ENCODE results near the gene SPEM3.
"Not testable (repeated sequence)": the region's sequence is repeated elsewhere in the genome, so short reads cannot be mapped to it uniquely, and the experiment has no call there.

Gene SPEM3

DNA sequence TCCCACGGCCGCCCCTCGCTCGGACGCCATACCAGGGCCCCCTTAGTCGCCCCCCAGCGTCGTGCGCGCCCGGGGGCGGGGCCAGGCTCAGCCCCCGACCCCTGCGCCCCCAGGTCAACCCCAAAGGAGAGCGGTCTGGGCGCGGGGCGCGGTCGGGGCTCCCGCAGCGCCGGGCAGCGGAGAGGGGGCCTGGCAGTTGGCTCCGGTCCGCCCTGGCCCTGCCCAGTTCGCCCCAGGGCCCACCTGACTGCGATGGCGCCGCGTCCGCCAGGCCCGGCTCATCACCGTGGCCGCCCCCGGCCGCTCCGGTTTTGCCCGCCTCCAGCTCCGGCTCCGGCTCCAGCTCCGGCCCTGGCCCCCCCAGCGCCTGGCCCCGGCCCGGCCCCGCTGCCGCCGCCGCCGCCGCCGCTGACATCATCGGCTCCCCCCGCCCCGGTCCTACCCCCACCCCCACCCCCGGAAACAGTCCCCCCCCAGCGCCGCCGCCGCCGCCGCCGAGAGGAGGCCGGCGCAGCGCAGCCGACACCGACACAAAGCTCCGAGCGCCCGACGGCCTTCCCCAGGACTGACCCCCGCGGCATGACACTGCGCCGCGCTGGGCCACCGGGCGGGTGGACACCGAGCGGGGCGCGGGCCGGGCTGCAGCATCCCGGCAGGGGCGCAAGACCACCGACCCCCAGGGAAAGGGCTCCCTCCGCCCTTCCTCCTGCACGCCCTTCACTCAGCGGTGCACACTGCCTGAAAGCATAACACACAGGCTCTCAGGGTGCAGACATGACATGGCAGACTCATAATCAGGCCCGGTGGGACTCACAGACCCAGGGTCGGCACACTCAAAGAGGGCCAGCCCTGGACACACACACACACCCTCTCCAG lies 50.8 kb downstream of the SPEM3 start, which contains the start of gene ZBTB4:
TSS of gene ZBTB4 (minus strand) at position 419 of the 876 bp plus-strand sequence. CDS start 12,830 bp downstream, outside the sequence.
- Histone ChIP-seq H3K4me3 (ENCODE audit: low read length in 2 of 2) (peak within 1 kb of the TSS; percentile 78 to 85), H3K4me1 (ENCODE audit: control insufficient read depth in 2 of 2, insufficient read depth in 2 of 2, low read length in 2 of 2) (peaks cover 21 to 32% of the 10 kb centered on the region in 2 donors), H3K9ac (ENCODE audit: low read depth in 1 of 2, low read length in 2 of 2) (peak within 1 kb of the TSS; percentile 89 to 95), H3K27me3 (ENCODE audit: control insufficient read depth in 2 of 2, insufficient read depth in 2 of 2, low read length in 2 of 2) (no peaks in the 10 kb centered on the region), H3K9me3 (ENCODE audit: control insufficient read depth in 2 of 2, low read length in 2 of 2) (no peaks in the 10 kb centered on the region), H3K27ac (ENCODE audit: low read depth in 2 of 2, low read length in 2 of 2) (peak within 1 kb of the TSS; percentile 93 to 95), H3K36me3 (ENCODE audit: control insufficient read depth in 2 of 2, insufficient read depth in 2 of 2, low read length in 2 of 2) (no peaks in the 10 kb centered on the region)

- Histone ChIP-seq H3K4me1 (ENCODE audit: control insufficient read depth in 2 of 2, insufficient read depth in 2 of 2, low read length in 2 of 2) (peaks cover 21 to 32% of the 10 kb centered on the region in 2 donors), H3K9me3 (ENCODE audit: control insufficient read depth in 2 of 2, low read length in 2 of 2) (no peaks in the 10 kb centered on the region), H3K27ac (ENCODE audit: low read depth in 2 of 2, low read length in 2 of 2) (peak overlapping the region; percentile 93 to 95), H3K9ac (ENCODE audit: low read depth in 1 of 2, low read length in 2 of 2) (peak overlapping the region; percentile 89 to 95), H3K36me3 (ENCODE audit: control insufficient read depth in 2 of 2, insufficient read depth in 2 of 2, low read length in 2 of 2) (no peaks in the 10 kb centered on the region), H3K27me3 (ENCODE audit: control insufficient read depth in 2 of 2, insufficient read depth in 2 of 2, low read length in 2 of 2) (no peaks in the 10 kb centered on the region), H3K4me3 (ENCODE audit: low read length in 2 of 2) (peak overlapping the region; percentile 78 to 85)
These were observed 51.4 kb downstream of the SPEM3 start for GRCh38 chr17:7480089-7480384.

DNA sequence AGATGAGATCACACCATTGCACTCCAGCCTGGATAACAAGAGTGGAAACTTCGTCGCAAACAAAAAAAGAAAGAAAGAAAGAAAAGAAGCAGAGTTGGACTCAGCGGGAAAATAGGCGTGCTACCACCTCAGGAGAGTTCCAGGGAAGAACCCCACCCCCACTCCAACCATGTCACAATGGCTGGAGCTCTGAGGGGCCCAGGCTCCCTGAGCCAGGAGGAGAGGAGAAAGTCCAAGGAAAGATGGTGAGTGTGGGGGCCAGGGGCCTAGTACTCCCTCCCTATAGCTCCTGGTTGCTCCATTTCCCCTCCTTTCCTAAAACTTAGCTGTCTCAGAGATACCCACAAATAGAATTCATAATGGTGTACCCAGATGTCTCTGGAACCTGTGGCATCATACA lies 52.6 kb downstream of the SPEM3 start, which contains the start of gene SLC35G6:
TSS of gene SLC35G6 (plus strand) at position 172 of the 400 bp plus-strand sequence. CDS start at position 243, 71 bp downstream.
- peaks cover 24 to 33% of the 10 kb centered on the region in 2 donors for H3K4me1 ChIP-seq (ENCODE audit: control insufficient read depth in 2 of 2, insufficient read depth in 2 of 2, low read length in 2 of 2)
- not testable (repeated sequence) for H3K4me3 ChIP-seq (ENCODE audit: low read length in 2 of 2); H3K27me3 ChIP-seq (ENCODE audit: control insufficient read depth in 2 of 2, insufficient read depth in 2 of 2, low read length in 2 of 2); H3K9me3 ChIP-seq (ENCODE audit: control insufficient read depth in 2 of 2, low read length in 2 of 2); H3K36me3 ChIP-seq (ENCODE audit: control insufficient read depth in 2 of 2, insufficient read depth in 2 of 2, low read length in 2 of 2)
- peak within 1 kb of the TSS; percentile 93 to 95 for H3K27ac ChIP-seq (ENCODE audit: low read depth in 2 of 2, low read length in 2 of 2)
- H3K9ac ChIP-seq (ENCODE audit: low read depth in 1 of 2, low read length in 2 of 2) = peak within 1 kb of the TSS in 1 of 2 donors; percentile 95

DNA sequence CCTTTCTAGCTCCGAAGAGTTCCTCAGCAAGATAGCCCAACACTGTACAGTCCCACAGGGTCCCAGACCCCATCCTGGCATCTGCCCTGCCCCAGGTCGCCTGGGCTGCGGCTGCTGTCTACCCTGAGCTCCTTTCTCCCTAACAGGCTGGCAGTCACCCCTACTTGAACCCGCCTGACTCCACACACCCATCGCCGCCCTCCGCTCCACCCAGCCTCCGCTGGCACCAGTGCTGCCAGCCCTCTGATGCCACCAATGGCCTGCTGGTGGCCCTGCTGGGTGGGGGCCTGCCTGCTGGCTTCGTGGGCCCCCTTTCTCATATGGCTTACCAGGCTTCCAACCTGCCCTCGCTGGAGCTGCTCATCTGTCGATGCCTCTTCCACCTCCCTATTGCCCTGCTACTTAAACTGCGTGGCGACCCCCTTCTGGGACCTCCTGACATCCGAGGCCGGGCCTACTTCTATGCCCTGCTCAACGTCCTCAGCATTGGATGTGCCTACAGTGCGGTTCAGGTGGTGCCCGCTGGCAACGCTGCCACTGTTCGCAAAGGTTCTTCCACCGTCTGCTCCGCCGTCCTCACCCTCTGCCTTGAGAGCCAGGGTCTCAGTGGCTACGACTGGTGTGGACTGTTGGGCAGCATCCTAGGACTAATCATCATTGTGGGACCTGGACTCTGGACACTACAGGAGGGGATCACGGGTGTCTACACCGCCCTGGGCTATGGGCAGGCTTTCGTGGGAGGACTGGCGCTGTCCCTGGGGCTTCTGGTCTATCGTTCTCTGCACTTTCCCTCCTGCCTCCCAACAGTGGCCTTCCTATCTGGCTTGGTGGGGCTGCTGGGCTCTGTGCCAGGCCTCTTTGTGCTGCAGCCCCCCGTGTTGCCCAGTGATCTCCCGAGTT lies 53.4 kb downstream of the SPEM3 start:
- H3K4me1 ChIP-seq (ENCODE audit: control insufficient read depth in 2 of 2, insufficient read depth in 2 of 2, low read length in 2 of 2) = peaks cover 23 to 34% of the 10 kb centered on the region in 2 donors

More for the DNA sequence above, 53.4 kb downstream of the SPEM3 start:
- not testable (repeated sequence) for H3K36me3 ChIP-seq (ENCODE audit: control insufficient read depth in 2 of 2, insufficient read depth in 2 of 2, low read length in 2 of 2); H3K9me3 ChIP-seq (ENCODE audit: control insufficient read depth in 2 of 2, low read length in 2 of 2); H3K4me3 ChIP-seq (ENCODE audit: low read length in 2 of 2); H3K9ac ChIP-seq (ENCODE audit: low read depth in 1 of 2, low read length in 2 of 2); H3K27me3 ChIP-seq (ENCODE audit: control insufficient read depth in 2 of 2, insufficient read depth in 2 of 2, low read length in 2 of 2)
- peak overlapping the region in 1 of 2 donors; percentile 100 for H3K27ac ChIP-seq (ENCODE audit: low read depth in 2 of 2, low read length in 2 of 2)

Measured in mucosa of rectum (tissue), 2 donors.